ENCODE measurements around the gene PPP1R7.

The PPP1R7 gene

GRCh38 chr2:241232736-241233575, 82.7 kb downstream of the PPP1R7 start:
- DNase-seq (ENCODE audit: low read depth) = no peak

Data from stimulated activated CD8-positive, alpha-beta memory T cell treated with anti-CD3 and anti-CD28 coated beads, Interleukin-12 subunit alpha, Interleukin-12 subunit beta, amount 100 ng/mL, for 1 hour (primary cell).